ENCODE data around the gene SLC7A6.

DNA sequence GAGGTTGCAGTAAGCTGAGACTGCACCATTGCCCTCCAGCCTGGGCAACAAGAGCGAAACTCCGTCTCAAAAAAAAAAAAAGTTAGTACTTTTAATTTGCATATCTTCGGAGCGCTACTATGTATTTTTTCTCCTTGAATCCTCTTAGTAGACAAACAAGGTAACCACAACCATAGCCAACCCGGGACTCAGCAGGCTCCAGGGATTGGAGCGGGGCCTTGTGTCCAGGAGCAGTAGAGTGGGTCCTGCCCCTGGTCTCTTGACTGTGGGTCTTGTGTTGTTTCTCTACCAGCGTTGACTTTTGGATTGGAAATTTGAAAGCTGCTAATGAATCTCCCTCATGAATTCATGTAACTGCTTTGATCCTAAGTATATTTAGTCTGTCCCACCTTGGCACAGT is 78.8 kb downstream of the SLC7A6 start:
- TF ChIP-seq, protein P1, sequence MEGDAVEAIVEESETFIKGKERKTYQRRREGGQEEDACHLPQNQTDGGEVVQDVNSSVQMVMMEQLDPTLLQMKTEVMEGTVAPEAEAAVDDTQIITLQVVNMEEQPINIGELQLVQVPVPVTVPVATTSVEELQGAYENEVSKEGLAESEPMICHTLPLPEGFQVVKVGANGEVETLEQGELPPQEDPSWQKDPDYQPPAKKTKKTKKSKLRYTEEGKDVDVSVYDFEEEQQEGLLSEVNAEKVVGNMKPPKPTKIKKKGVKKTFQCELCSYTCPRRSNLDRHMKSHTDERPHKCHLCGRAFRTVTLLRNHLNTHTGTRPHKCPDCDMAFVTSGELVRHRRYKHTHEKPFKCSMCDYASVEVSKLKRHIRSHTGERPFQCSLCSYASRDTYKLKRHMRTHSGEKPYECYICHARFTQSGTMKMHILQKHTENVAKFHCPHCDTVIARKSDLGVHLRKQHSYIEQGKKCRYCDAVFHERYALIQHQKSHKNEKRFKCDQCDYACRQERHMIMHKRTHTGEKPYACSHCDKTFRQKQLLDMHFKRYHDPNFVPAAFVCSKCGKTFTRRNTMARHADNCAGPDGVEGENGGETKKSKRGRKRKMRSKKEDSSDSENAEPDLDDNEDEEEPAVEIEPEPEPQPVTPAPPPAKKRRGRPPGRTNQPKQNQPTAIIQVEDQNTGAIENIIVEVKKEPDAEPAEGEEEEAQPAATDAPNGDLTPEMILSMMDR (IDR thresholded peaks at IDR 0.05) = no peak
- TF ChIP-seq POLR2A (IDR thresholded peaks at IDR 0.05) (no peak), POLR2AphosphoS5 (IDR thresholded peaks at IDR 0.05) (no peak)
